Left lung (tissue), 10 donors: ENCODE data around the gene TCEA2. TPM values are rescaled to one million over a fixed set of nuclear protein-coding genes. Genes with fewer than 3 reads are reported as not detected.

Experiments used
- ATAC-seq: fragments of 200-7000 bp; cut with Tn5 transposase; one replicate; pipeline ENCODE4 v1.9.1; 2020; ENCODE audit warnings: moderate library complexity
- DNase-seq, 4 donors: peaks; one replicate each; pipeline ENCODE4 v3.0.0-alpha.2; 2013 to 2020
- H3K27ac ChIP-seq, 2 donors: fragments of 200-600 bp; sonication (generic) in 1 of 2; one replicate each; pipeline versions ENCODE4 v1.5.0 to v1.8.0; 2020 to 2021
- H3K27me3 ChIP-seq, 2 donors: fragments of 200-600 bp; sonication (generic) in 1 of 2; one replicate each; pipeline versions ENCODE4 v1.5.0 to v1.8.0; 2020 to 2021
- H3K36me3 ChIP-seq, 2 donors: fragments of 200-600 bp; sonication (generic) in 1 of 2; one replicate each; pipeline versions ENCODE4 v1.5.0 to v1.8.0; 2020 to 2021
- H3K4me1 ChIP-seq, 2 donors: fragments of 200-600 bp; one replicate each; pipeline ENCODE4 v1.8.0; 2021
- H3K4me3 ChIP-seq, 2 donors: fragments of 200-600 bp; sonication (generic) in 1 of 2; one replicate each; pipeline versions ENCODE4 v1.5.0 to v1.8.0; 2020 to 2021; ENCODE audit warnings: mild to moderate bottlenecking in 1 of 2
- H3K9me3 ChIP-seq, 2 donors: fragments of 200-600 bp; sonication (generic) in 1 of 2; one replicate each; pipeline versions ENCODE4 v1.5.0 to v1.8.0; 2020 to 2021
- intact Hi-C, 2 donors: fragments of 100-400 bp; cut with DNase I; formaldehyde crosslinking; loops; one replicate each; pipeline versions ENCODE4 v1.11.2 to v1.14.2; 2022
- polyA plus RNA-seq, 6 donors: library from polyadenylated mRNA; unstranded; fragments of 120-200 nt; gene quantifications; one replicate each; pipeline ENCODE4 v1.2.1, GENCODE V29; 2013; ENCODE audit not compliant: insufficient read length in 6 of 6
- total RNA-seq, 2 donors: library from RNA; stranded (reverse); fragmentation: NEBNext Ultra II Directional; extraction: Animal tissue kit (Norgen Biotek cat#: 25700); gene quantifications; one replicate each; pipeline ENCODE4 v1.2.1, GENCODE V29; 2021
- TF ChIP-seq, protein P1 (sequence below), 2 donors: fragments of 200-600 bp; sonication (generic) in 1 of 2; IDR thresholded peaks; one replicate each; pipeline versions ENCODE4 v1.5.0 to v1.8.0; 2021; ENCODE audit warnings: antibody characterized with exemption in 2 of 2
- donor health status: DM: no; HTN: yes; CAD: no.
- donor health status: DM: no; HTN: no; CAD: no.

Gene TCEA2
- total and polyA plus RNA-seq, 8 donors = 31.2 to 93.0 (median 75.9) TPM

DNA sequence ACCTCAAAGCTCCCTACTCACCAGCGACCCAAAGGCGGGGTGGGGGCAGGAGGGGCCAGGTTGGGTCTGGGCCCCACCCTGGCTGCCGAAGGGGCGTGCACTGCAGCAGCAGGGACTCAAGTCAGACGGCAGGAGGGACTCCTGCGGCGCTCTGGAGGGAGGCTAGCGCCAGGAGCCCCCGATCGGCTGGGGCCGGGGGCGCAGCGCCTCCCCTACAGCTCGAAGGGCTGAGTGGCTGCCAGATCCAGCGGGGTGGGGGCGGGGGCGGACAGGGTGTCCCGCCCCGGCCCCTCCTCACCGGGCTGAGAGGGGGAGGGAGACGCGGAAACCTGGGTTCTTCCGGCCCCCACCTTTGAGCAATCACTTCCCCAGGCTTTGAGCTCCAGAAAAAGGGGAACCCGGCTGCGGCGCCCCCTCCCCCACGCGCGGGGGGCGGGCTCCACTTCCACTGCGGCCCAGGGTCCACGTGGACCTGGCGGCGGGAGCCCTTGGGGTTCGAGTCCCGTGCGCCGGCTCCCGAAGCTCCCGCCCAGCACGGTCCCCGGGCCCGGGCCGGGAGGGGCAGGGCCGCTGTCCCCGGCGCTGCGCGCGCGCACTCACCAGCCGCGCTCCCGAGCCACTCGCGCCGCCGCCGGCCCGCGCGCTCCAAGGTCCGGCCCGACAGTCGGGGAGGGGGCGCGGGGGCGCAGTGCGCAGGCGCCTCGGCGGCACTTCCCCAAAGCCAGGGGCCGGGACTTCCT, 16.4 kb downstream of the TCEA2 start, which contains the start of gene RGS19:
RGS19 (minus strand) TSS at position 246 of the 740 bp plus-strand sequence. CDS start 2,632 bp downstream, outside the sequence.
- TF ChIP-seq, protein P1, sequence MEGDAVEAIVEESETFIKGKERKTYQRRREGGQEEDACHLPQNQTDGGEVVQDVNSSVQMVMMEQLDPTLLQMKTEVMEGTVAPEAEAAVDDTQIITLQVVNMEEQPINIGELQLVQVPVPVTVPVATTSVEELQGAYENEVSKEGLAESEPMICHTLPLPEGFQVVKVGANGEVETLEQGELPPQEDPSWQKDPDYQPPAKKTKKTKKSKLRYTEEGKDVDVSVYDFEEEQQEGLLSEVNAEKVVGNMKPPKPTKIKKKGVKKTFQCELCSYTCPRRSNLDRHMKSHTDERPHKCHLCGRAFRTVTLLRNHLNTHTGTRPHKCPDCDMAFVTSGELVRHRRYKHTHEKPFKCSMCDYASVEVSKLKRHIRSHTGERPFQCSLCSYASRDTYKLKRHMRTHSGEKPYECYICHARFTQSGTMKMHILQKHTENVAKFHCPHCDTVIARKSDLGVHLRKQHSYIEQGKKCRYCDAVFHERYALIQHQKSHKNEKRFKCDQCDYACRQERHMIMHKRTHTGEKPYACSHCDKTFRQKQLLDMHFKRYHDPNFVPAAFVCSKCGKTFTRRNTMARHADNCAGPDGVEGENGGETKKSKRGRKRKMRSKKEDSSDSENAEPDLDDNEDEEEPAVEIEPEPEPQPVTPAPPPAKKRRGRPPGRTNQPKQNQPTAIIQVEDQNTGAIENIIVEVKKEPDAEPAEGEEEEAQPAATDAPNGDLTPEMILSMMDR (IDR thresholded peaks at IDR 0.05) = peak in 1 of 2 donors; percentile 7
- Histone ChIP-seq H3K36me3 (peaks cover 0 to 18% of the 10 kb centered on the region in 2 donors), H3K27me3 (peaks cover 8 to 17% of the 10 kb centered on the region in 2 donors), H3K27ac (peak within 1 kb of the TSS; percentile 72 to 93), H3K4me3 (peak within 1 kb of the TSS; percentile 69 to 92), H3K4me1 (peaks cover 22 to 64% of the 10 kb centered on the region in 2 donors), H3K9me3 (no peaks in the 10 kb centered on the region)
- intact Hi-C loops = no loop called here
- ATAC-seq (peak; percentile 66), DNase-seq (peak; percentile 65 to 96 (median 88))

DNA sequence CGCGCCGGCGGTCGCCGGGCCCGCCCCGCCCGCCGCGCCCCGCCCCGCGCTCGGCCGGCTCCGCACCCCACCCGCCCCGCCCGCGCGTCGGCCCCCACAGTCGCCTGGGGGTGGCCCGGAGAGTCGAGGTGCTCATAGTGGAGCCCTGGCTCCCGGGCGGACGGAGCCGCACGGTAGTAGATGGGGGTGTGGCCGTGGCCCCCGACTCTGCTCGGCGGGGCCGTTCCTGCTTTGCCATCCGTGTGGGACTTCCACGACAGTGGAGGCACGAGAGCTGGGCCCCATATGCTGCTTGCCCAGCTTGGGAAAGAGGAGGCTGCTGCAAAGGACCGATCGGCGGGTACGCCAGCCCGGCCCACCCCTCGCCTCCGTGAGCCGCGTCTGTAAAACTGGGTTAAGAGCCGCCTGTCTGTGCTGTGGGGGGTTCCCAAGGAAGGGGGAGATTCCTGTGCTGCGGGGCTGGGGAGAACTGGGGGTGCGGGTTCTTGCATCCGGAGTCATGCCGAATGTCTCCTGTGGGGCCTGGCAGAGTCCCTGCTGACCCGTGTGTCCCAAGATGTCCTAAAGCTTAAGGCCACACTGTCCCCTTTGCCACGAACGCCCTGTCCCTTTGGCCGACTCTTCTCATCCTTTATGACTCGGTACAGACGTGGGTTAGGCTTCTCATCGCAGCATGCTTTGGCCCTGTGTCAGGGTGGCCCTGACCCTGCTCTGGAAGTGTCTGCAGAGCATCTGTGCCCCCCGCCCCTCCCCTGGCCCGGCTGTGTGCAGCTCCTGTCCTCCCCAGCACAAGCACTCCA, 17.2 kb downstream of the TCEA2 start, which contains the start of gene OPRL1:
OPRL1 (plus strand) TSS at position 70 of the 800 bp plus-strand sequence. CDS start 12,639 bp downstream, outside the sequence.
- Histone ChIP-seq H3K36me3 (peaks cover 0 to 10% of the 10 kb centered on the region in 2 donors), H3K27me3 (peaks cover 15 to 25% of the 10 kb centered on the region in 2 donors), H3K4me1 (peaks cover 22 to 66% of the 10 kb centered on the region in 2 donors), H3K9me3 (no peaks in the 10 kb centered on the region), H3K4me3 (peak within 1 kb of the TSS; percentile 69 to 92), H3K27ac (peak within 1 kb of the TSS; percentile 72 to 93)
- DNase-seq = peak in 1 of 4 donors; percentile 96
- TF ChIP-seq, protein P1 (IDR thresholded peaks at IDR 0.05) = no peak
- intact Hi-C loops = no loop called here
- ATAC-seq = peak; percentile 0

DNA sequence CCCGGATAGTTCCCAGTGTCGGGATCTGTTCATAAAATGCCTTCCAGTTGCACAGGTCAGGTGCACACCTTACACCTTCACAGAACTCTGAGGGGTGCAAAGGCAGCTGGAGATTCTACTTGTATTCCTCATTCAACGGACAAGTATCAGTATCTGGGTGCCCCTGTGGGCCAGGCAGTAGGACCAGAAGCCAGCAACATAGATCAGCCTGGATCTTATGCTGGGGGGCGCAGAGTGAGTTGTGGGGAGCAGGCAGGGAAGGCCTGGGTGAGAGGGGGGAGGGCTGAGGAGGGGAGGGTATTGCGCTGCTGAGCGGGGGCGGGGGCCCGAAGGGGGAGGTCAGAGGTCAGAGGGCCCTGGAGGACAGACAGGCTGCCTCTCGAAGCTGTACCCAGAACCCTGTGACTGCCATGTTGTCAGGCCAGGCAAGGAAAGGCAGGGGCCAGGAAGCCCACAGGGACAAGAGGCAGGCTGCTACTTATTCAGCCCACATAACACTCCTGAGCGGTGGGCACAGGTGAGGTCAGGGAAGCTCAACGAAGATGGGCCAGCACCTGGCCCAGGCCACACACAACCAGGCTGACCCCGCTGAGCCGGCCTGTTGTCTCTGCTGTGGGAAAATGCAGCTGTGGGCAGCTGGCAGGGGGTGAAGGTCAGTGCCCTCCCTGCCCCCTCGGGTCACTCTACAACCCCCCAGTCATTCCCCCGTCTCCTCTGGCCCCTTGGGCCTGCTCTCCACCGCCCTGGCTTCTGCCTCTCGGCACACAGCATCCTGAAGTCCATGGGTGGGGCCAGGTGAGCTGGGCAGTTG, 18.0 kb downstream of the TCEA2 start:
- peaks cover 22 to 65% of the 10 kb centered on the region in 2 donors for H3K4me1 ChIP-seq
- H3K27me3 ChIP-seq = peaks cover 21 to 33% of the 10 kb centered on the region in 2 donors
- TF ChIP-seq, protein P1 (IDR thresholded peaks at IDR 0.05) = no peak
- intact Hi-C loops = no loop called here
- peak overlapping the region in 1 of 2 donors; percentile 92 for H3K4me3 ChIP-seq
- ATAC-seq (no peak), DNase-seq (peak in 1 of 4 donors; percentile 75)
- H3K27ac ChIP-seq = peak overlapping the region in 1 of 2 donors; percentile 93
- peaks cover 0 to 5% of the 10 kb centered on the region in 2 donors for H3K36me3 ChIP-seq
- no peaks in the 10 kb centered on the region for H3K9me3 ChIP-seq

DNA sequence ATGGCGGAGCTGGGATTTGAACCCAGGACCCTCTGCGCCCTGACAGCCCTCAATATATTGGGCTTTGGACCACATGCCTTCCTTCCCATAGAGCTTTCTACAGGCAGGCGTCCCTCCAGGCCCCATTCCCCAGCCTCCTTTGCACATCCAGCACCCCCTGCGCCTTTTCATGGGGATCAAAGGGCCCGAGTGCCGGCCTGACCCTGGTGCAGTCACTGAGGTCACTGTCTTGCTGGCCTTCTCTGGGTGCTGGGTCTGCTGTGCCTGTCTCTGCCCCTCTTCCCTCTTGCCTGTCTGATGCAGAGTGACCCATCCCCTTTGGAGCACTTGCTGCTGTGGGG, 18.6 kb downstream of the TCEA2 start:
- Histone ChIP-seq H3K27ac (no peak overlapping the region), H3K36me3 (no peaks in the 10 kb centered on the region), H3K4me1 (peaks cover 22 to 59% of the 10 kb centered on the region in 2 donors), H3K4me3 (no peak overlapping the region), H3K9me3 (peaks cover 0 to under 1% of the 10 kb centered on the region in 2 donors), H3K27me3 (peaks cover 21 to 39% of the 10 kb centered on the region in 2 donors)
- TF ChIP-seq, protein P1 (IDR thresholded peaks at IDR 0.05) = no peak
- DNase-seq (no peak), ATAC-seq (no peak)
- intact Hi-C loops = no loop called here
